Measurements from ENCODE around the gene TAAR5. TPM values are rescaled to one million over a fixed set of nuclear protein-coding genes. Genes with fewer than 3 reads are reported as not detected.

TAAR5 gene
- total RNA-seq, 4 donors from 2014 or later: not detected

GRCh38 chr6:132624175-132624574, 34.6 kb upstream of the TAAR5 start, which contains the start of gene TAAR2:
Gene TAAR2, minus strand, starts transcription at chr6:132624275. Its CDS starts 0 bp downstream, at chr6:132624275.
- Histone ChIP-seq H3K27me3 (no peaks in the 10 kb centered on the region), H3K4me1 (no peaks in the 10 kb centered on the region), H3K36me3 (no peaks in the 10 kb centered on the region), H3K27ac (no peak within 1 kb of the TSS), H3K4me3 (no peak within 1 kb of the TSS), H3K9me3 (peaks cover 0 to 6% (median 0%) of the 10 kb centered on the region in 3 donors)
- WGBS, 2 donors (ENCODE audit: low coverage in 1 of 2): 94 to 97% methylated on average over 4 to 6 of the region's 6 CpGs
- TF ChIP-seq CTCF (IDR thresholded peaks at IDR 0.05): no peak
- TF ChIP-seq POLR2A (IDR thresholded peaks at IDR 0.05): no peak
- TF ChIP-seq POLR2AphosphoS5 (IDR thresholded peaks at IDR 0.05): no peak
- TF ChIP-seq EP300 (IDR thresholded peaks at IDR 0.05): no peak
- ATAC-seq: no peak

GRCh38 chr6:132623106-132623845, 33.7 kb upstream of the TAAR5 start:
- WGBS, 2 donors (ENCODE audit: low coverage in 1 of 2): 27 to 33% methylated on average over 6 of the region's 6 CpGs
- TF ChIP-seq EP300 (IDR thresholded peaks at IDR 0.05) (no peak), POLR2AphosphoS5 (IDR thresholded peaks at IDR 0.05) (no peak), CTCF (IDR thresholded peaks at IDR 0.05) (no peak), POLR2A (IDR thresholded peaks at IDR 0.05) (no peak)

GRCh38 chr6:132616677-132617076, 27.1 kb upstream of the TAAR5 start:
- 33 to 42% methylated on average over 1 of the region's 1 CpG for WGBS, 2 donors (ENCODE audit: low coverage in 1 of 2)
- no peaks in the 10 kb centered on the region for H3K4me1 ChIP-seq
- H3K4me3 ChIP-seq: no peak overlapping the region
- ATAC-seq: no peak
- no peak overlapping the region for H3K27ac ChIP-seq
- no peaks in the 10 kb centered on the region for H3K36me3 ChIP-seq
- no peak for TF ChIP-seq POLR2A (IDR thresholded peaks at IDR 0.05)
- TF ChIP-seq CTCF (IDR thresholded peaks at IDR 0.05): no peak
- TF ChIP-seq POLR2AphosphoS5 (IDR thresholded peaks at IDR 0.05): no peak
- no peak for TF ChIP-seq EP300 (IDR thresholded peaks at IDR 0.05)
- no peaks in the 10 kb centered on the region for H3K27me3 ChIP-seq
- no peaks in the 10 kb centered on the region for H3K9me3 ChIP-seq

More at GRCh38 chr6:132623106-132623845, 33.7 kb upstream of the TAAR5 start:
- H3K27ac ChIP-seq: no peak overlapping the region
- H3K4me3 ChIP-seq: no peak overlapping the region
- H3K36me3 ChIP-seq: no peaks in the 10 kb centered on the region
- no peaks in the 10 kb centered on the region for H3K4me1 ChIP-seq
- H3K27me3 ChIP-seq: no peaks in the 10 kb centered on the region
- ATAC-seq: no peak
- peaks cover 0 to 6% (median 0%) of the 10 kb centered on the region in 3 donors for H3K9me3 ChIP-seq

- ATAC-seq: no peak
- WGBS, 2 donors (ENCODE audit: low coverage in 1 of 2): 70 to 92% methylated on average over 3 to 4 of the region's 7 CpGs
- no peaks in the 10 kb centered on the region for H3K27me3 ChIP-seq
- H3K4me1 ChIP-seq: no peaks in the 10 kb centered on the region
- TF ChIP-seq POLR2AphosphoS5 (IDR thresholded peaks at IDR 0.05): no peak
- no peak for TF ChIP-seq EP300 (IDR thresholded peaks at IDR 0.05)
- TF ChIP-seq POLR2A (IDR thresholded peaks at IDR 0.05): no peak
- no peak for TF ChIP-seq CTCF (IDR thresholded peaks at IDR 0.05)
- H3K4me3 ChIP-seq: no peak overlapping the region
- no peaks in the 10 kb centered on the region for H3K36me3 ChIP-seq
- H3K27ac ChIP-seq: no peak overlapping the region
- no peaks in the 10 kb centered on the region for H3K9me3 ChIP-seq
Observed at GRCh38 chr6:132614554-132614953, 25.0 kb upstream of the TAAR5 start.

Measured in gastroesophageal sphincter (tissue), 4 donors.